GM19455 (cell line): ENCODE measurements around the gene MAST3.

ENCODE experiments used
- ATAC-seq: cut with Tn5 transposase; IDR thresholded peaks from one replicate; pipeline ENCODE4 v1.9.1; 2021; ENCODE audit not compliant: unreplicated experiment

MAST3 gene

GRCh38 chr19:18135712-18136584 is 38.4 kb downstream of the MAST3 start:
- no peak for ATAC-seq

DNA sequence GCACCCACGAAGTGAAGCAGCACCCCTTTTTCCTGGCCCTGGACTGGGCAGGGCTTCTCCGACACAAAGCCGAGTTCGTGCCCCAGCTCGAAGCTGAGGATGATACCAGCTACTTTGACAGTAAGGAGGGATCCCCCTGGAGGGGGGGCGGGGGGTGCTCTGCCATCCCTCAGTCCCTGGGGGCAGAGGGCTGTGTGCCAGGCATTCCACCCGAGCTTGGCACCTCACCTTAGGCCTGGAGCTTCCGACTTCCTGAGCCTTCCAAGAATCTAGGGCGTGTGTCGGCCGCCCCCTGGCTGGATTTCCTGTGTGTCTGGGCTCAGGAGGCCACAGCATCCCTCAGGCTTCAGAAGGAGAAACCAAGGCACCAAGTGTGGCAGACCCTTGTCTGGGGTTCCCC is 39.7 kb downstream of the MAST3 start:
- ATAC-seq, result no peak

GRCh38 chr19:18137657-18138339 is 40.2 kb downstream of the MAST3 start:
- no peak for ATAC-seq

DNA sequence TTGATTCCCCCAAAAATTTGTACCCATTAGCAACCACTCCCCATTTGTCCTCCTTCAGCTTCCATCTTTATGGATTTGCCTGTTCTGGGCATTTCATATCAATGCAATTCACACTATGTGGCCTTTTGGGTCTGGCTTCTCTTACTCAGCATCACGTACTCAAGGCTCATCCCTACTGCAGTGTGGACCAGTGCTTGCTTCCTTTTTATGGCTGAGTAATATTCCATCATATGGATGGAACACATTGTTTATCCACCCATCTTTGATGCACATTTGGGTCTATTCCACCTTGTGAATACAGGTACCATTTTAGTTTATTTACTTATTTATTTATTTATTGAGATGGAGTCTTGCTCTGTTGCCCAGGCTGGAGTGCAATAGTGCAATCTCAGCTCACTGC is 42.9 kb downstream of the MAST3 start:
- no peak for ATAC-seq

- no peak for ATAC-seq
Measured at GRCh38 chr19:18141031-18141430, 43.5 kb downstream of the MAST3 start.

GRCh38 chr19:18143902-18144301 is 46.3 kb downstream of the MAST3 start:
- ATAC-seq, result no peak

DNA sequence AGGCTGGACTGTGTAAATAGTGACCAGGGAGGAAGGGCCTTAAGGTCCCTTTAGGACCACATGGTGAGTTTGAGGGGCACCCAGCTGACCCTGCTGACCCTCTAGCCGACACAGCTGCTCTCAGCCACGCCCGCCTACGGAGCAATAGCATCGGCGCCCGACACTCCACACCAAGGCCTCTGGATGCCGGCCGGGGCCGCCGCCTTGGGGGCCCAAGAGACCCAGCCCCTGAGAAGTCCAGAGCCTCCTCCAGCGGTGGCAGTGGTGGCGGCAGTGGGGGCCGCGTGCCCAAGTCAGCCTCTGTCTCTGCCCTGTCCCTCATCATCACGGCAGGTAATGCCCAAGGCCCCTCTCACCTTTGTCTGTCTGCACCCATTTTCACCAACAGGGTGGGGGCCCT is 46.8 kb downstream of the MAST3 start:
- ATAC-seq, result no peak

DNA sequence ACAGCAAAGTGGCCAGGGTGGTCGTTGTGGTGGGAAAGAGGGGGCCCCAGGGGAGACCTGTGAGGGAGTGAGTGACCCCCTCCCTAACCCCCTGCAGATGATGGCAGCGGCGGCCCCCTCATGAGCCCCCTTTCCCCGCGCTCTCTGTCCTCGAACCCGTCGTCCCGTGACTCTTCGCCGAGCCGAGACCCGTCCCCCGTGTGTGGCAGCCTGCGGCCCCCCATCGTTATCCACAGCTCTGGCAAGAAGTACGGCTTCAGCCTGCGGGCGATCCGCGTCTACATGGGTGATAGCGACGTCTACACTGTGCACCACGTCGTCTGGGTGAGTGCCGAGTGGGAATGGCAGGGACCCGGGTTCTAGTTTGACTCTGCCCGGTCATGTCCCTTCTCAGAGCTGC is 47.3 kb downstream of the MAST3 start:
- no peak for ATAC-seq

DNA sequence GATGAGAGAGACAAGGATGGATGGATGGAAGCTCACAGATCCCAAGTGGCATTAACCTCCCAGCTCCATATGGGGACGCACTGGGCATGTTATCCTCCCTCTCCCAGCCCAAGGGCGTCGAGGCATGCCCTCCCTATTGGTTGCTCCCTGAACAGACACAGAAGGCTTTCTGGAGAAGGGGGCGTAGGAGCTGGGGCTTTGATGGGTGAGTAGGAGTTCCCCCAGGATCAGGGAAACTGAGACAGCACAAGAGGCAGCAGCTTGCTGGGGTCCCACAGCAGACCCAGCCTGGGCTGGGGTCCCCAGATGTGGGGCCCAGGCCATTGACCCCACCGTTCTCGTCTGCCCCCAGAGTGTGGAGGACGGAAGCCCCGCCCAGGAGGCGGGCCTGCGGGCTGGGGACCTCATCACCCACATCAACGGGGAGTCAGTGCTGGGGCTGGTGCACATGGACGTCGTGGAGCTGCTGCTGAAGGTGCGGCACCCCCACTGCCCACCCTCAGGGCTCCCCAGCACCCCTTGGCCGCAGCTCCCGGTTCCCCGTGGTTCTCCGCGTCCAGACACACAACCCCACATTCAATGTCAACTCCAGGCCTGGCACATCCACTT is 47.9 kb downstream of the MAST3 start:
- no peak for ATAC-seq

- ATAC-seq, result no peak
Measured at GRCh38 chr19:18147396-18147795, 49.8 kb downstream of the MAST3 start.

DNA sequence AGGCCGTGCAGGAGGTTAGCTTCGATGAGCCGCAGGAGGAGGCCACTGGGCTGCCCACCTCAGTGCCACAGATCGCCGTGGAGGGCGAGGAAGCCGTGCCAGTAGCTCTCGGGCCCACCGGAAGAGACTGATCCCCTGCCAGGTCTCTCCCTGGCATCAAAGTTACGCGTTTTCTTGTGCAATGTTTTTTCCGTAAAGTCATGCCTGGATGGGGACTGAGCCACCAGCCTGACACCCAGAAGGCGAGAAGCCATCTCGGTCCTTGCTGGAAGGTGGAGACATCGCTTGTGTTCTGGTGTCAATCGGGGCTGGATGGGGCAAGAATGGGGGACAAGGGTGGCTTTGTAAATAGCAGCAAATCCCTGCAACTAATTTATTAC is 52.0 kb downstream of the MAST3 start:
- no peak for ATAC-seq

- no peak for ATAC-seq
Measured at GRCh38 chr19:18150776-18151624, 53.4 kb downstream of the MAST3 start.

DNA sequence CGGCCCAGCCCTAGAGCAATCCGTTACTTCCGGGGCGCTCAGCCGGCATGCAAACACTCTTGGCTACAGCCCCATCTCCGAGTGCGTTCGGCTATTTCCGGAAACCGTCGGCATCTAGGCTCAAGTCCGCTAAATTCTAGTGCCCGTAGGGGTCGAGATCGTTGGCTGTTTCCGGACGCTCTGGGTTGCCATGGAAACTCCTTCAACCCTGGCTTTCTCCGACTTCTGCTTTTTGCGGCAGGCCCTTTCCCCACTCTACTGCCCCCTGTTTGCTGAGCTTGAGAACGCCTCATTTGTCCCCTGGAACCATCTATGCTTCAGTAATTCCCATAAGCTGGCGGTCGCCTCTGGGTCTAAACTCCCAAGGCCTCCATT is 54.9 kb downstream of the MAST3 start:
- ATAC-seq, result peak; percentile 57

DNA sequence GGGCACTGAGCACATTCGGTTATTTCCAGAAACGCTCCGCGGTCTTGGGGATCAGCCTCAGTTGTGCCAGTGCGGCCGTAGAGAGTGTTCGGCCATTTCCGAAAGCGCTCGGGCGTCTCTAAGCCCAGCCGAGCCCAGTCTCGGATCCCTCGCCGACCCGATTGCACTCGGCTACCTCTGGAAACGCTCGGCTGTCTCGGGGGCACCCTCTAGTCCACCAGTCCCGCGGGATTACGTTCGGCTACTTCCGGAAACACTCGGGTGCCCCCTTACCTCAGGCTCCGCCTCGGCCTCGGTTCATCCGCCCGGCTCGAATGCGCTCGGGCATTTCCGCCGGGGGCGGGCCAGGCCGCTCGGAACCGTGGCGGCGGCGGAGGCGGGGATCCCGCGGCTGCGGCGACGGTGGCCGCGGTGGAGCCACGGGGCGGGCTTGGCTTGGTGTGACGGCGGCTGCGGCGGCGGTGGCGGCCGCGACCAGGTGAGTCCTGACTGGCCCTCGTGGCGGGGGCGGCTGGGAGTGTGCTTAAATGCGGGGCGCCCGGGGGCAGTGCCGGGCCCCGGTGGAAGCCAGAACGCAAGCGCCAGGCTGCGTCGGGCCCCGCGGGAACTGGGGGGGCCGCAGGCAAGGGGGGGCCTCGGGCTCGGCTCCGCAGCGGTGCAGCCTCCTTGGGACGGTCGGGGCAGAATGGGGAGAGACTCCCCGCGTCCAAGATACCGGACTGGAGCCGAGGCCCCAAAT is 55.4 kb downstream of the MAST3 start, which contains the start of gene PIK3R2:
Gene PIK3R2, plus strand, starts transcription at position 347 of the 739 bp plus-strand sequence. CDS start 2,717 bp downstream, outside the sequence.
- ATAC-seq, result peak; percentile 61

DNA sequence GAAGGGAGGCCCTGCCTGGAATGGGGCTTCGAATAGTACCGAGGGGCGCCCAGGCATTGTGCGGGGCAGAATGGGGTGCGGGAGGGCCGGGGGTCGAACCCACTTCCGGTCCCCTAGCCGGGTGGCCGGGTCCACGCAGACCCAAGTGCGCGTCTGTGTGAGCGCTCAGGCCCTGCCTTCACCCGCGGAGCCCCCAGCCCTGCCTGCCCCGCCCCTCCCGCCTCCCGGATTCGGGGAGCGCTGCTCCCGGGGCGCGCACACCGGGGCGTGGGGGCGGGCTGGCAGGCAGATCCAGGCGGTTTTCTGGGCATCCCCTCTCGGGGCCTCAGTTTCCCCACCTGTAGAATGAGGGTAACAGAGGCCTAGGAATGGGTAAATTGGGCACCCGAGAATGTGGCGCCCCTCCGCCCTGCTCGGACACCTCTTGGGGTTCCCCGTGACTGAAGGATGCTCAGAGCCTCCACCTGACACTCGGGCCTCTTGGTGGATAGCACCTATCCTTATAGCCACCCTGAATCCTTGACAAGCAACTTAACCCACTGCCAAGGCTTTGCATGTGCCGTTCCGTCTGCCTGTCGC is 56.1 kb downstream of the MAST3 start:
- ATAC-seq, result peak; percentile 2

DNA sequence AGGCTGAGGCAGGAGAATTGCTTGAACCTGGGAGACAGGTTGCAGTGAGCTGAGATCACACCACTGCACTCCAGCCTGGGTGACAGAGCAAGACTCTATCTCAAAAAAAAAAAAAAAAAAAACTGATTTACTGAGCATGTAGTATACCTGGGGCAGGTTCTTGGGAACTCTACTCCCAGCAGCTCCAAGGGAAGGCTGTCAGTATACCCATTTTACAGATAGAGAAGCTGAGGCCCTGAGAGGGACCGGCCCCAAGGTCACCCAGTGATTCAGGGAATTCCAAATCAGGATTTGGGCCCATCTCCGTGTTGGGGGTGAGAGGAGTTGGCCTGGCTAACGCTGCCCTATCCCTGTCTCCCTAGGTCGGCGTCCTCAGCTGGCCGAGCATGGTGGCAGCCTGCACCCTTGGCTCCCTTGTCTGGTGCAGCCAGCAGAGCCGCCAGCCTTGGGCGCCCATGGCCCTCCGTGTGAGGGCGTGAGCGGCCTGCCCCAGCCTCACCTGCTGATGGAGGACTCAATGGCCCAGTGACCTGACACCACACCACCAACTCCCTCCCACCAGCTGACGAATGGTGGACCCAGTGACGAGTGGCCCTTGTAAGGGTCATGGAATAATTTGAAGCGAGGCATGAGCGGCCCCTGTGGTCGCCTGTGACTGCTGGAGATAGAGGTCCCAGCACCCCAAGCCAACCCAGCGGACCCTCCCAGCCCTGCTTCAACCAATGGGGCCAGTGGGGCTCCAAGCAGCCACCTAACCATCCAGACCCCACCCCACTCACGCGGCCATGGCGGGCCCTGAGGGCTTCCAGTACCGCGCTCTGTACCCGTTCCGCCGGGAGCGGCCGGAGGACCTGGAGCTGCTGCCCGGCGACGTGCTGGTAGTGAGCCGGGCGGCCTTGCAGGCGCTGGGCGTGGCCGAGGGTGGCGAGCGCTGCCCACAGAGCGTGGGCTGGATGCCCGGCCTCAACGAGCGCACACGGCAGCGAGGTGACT is 57.8 kb downstream of the MAST3 start:
- ATAC-seq, result no peak

DNA sequence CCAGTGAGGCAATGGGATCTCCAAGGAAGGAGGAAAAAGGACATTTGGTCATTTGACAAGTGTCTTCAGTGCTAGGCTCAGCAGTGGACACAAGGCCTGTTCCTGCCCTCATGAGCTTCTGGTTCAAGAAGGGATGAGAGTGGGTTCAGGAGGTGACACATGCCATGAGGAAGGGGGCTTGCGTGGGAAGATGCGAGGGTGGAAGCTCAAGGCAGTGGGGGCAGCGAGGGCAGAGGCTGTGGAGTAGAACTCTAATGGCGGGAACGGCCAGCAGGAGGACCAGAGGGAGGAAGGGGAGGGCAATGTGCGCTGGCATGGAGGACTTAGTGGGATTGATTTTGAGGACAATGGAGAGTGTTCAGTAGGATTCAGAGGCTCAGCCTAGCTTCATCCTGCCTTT is 58.7 kb downstream of the MAST3 start:
- ATAC-seq, result no peak

- no peak for ATAC-seq
Measured at GRCh38 chr19:18156841-18157464, 59.4 kb downstream of the MAST3 start.
